GM13977 (cell line): ENCODE data around the gene EXD3.

Experiments used
- DNase-seq: peaks from one replicate; pipeline ENCODE4 v3.0.0; 2012; ENCODE audit warnings: low spot score
- in situ Hi-C: fragments of 300-500 bp; cut with MboI; formaldehyde crosslinking; loops from one replicate; pipeline ENCODE4 v1.12.0; 2022; ENCODE audit warnings: low sequenced_read_pairs, low pct_unique_long_range_greater_than_20kb, mixed read lengths, inconsistent platforms; ENCODE audit not compliant: unreplicated experiment
- TF ChIP-seq, protein P1 (sequence below): IDR thresholded peaks from 2 replicates; pipeline ENCODE4 v1.5.1; 2012; ENCODE audit warnings: mild to moderate bottlenecking, control low read depth; ENCODE audit not compliant: insufficient read depth; ENCODE audit errors: extremely low read depth, missing control alignments

Gene EXD3

GRCh38 chr9:137394866-137395665 lies 27.9 kb downstream of the EXD3 start:
- TF ChIP-seq, protein P1, sequence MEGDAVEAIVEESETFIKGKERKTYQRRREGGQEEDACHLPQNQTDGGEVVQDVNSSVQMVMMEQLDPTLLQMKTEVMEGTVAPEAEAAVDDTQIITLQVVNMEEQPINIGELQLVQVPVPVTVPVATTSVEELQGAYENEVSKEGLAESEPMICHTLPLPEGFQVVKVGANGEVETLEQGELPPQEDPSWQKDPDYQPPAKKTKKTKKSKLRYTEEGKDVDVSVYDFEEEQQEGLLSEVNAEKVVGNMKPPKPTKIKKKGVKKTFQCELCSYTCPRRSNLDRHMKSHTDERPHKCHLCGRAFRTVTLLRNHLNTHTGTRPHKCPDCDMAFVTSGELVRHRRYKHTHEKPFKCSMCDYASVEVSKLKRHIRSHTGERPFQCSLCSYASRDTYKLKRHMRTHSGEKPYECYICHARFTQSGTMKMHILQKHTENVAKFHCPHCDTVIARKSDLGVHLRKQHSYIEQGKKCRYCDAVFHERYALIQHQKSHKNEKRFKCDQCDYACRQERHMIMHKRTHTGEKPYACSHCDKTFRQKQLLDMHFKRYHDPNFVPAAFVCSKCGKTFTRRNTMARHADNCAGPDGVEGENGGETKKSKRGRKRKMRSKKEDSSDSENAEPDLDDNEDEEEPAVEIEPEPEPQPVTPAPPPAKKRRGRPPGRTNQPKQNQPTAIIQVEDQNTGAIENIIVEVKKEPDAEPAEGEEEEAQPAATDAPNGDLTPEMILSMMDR = no peak
- no peak for DNase-seq
- in situ Hi-C loops = no loop called here

GRCh38 chr9:137393176-137394150 lies 29.5 kb downstream of the EXD3 start:
- TF ChIP-seq, protein P1 = no peak
- in situ Hi-C loops = no loop called here
- no peak for DNase-seq

DNA sequence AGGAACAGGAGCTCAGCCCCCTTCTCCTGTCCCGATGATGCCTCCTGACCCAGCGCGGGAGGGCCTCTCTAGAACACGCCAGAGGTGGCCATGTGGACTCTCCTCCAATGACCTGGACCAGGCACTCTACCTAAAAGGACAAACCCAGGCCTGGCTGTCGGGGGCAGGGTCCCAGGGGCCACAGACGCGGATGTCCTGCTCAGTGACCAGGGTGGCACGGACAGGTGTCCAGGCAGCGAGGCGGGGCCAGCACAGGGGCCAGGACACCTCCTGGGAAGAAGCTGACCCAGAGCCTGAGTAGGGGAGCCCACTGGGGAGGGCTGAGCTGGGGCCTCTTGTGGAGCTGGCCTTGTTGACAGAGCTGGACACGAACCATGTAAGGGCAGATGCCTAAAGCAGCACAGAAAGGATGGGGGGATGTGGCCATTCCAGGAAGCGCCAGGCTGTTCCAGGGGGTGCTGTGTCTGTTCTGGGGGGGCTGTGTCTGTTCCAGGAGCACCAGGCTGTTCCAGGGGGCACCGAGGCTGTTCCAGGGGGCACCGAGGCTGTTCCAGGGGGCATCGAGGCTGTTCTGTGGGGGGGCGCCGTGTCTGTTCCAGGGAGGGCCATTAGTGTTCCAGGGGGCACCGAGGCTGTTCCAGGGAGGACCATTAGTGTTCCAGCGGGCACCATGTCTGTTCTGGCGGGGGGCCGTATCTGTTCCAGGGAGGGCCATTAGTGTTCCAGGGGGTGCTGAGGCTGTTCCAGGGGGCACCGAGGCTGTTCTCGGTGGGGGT lies 30.5 kb downstream of the EXD3 start:
- in situ Hi-C loops = no loop called here
- TF ChIP-seq, protein P1 = no peak

GRCh38 chr9:137391411-137391754 lies 31.6 kb downstream of the EXD3 start:
- TF ChIP-seq, protein P1 = no peak
- in situ Hi-C loops = no loop called here
- no peak for DNase-seq

More for the DNA sequence above, 30.5 kb downstream of the EXD3 start:
- DNase-seq = no peak

- in situ Hi-C loops = no loop called here
- no peak for DNase-seq
- TF ChIP-seq, protein P1 = no peak
These were observed 32.2 kb downstream of the EXD3 start for GRCh38 chr9:137390553-137391410.
